Parathyroid adenoma (tissue), 2 donors: Measurements from ENCODE around the gene EEF1AKMT2.
A peak's percentile ranks its signal among the peaks of the same experiment; 100 is the strongest.

ENCODE experiments used
- H2AFZ ChIP-seq: fragments of 300-600 bp; sonication (generic); one replicate; pipeline ENCODE4 v1.7.0; 2017; ENCODE audit warnings: antibody characterized with exemption, mild to moderate bottlenecking
- H3K27ac ChIP-seq: fragments of 300-600 bp; sonication (generic); one replicate; pipeline ENCODE4 v1.7.0; 2017
- H3K27me3 ChIP-seq: fragments of 300-600 bp; sonication (generic); one replicate; pipeline ENCODE4 v1.7.0; 2017; ENCODE audit warnings: low read length; ENCODE audit not compliant: control insufficient read depth, insufficient read depth
- H3K36me3 ChIP-seq: fragments of 300-600 bp; sonication (generic); one replicate; pipeline ENCODE4 v1.7.0; 2017; ENCODE audit warnings: low read length; ENCODE audit not compliant: control insufficient read depth, insufficient read depth
- H3K4me1 ChIP-seq: fragments of 300-600 bp; sonication (generic); one replicate; pipeline ENCODE4 v1.7.0; 2017; ENCODE audit warnings: control low read depth
- H3K4me2 ChIP-seq: fragments of 300-600 bp; sonication (generic); one replicate; pipeline ENCODE4 v1.7.0; 2017; ENCODE audit warnings: low read length
- H3K4me3 ChIP-seq: fragments of 300-600 bp; sonication (generic); one replicate; pipeline ENCODE4 v1.7.0; 2017; ENCODE audit warnings: low read depth, low read length
- H3K79me2 ChIP-seq: fragments of 300-600 bp; sonication (generic); one replicate; pipeline ENCODE4 v1.7.0; 2017; ENCODE audit warnings: control low read depth
- H3K9ac ChIP-seq: fragments of 300-600 bp; sonication (generic); one replicate; pipeline ENCODE4 v1.7.0; 2017; ENCODE audit warnings: mild to moderate bottlenecking
- H3K9me3 ChIP-seq: fragments of 300-600 bp; sonication (generic); one replicate; pipeline ENCODE4 v1.7.0; 2017; ENCODE audit warnings: low read length; ENCODE audit not compliant: control insufficient read depth
- CTCF ChIP-seq: fragments of 300-600 bp; sonication (generic); IDR thresholded peaks from one replicate; pipeline ENCODE4 v1.7.0; 2017; ENCODE audit warnings: antibody characterized with exemption, mild to moderate bottlenecking
- donor health status: primary hyperparathyroidism.

The EEF1AKMT2 gene

GRCh38 chr10:124745673-124746072 is 46.0 kb downstream of the EEF1AKMT2 start:
- H3K4me3 ChIP-seq = no peak overlapping the region
- H3K4me2 ChIP-seq = no peak overlapping the region
- H3K9me3 ChIP-seq = no peaks in the 10 kb centered on the region
- peak; percentile 56 for TF ChIP-seq CTCF
- H3K36me3 ChIP-seq = no peaks in the 10 kb centered on the region
- no peaks in the 10 kb centered on the region for H3K79me2 ChIP-seq
- no peaks in the 10 kb centered on the region for H3K27me3 ChIP-seq
- H3K4me1 ChIP-seq = peaks cover 18% of the 10 kb centered on the region
- H3K9ac ChIP-seq = no peak overlapping the region
- H3K27ac ChIP-seq = peak overlapping the region; percentile 62
- no peak overlapping the region for H2AFZ ChIP-seq

GRCh38 chr10:124745252-124745651 is 46.4 kb downstream of the EEF1AKMT2 start:
- peak overlapping the region; percentile 62 for H3K27ac ChIP-seq
- no peak overlapping the region for H2AFZ ChIP-seq
- no peaks in the 10 kb centered on the region for H3K36me3 ChIP-seq
- TF ChIP-seq CTCF = no peak
- H3K9me3 ChIP-seq = no peaks in the 10 kb centered on the region
- H3K4me3 ChIP-seq = no peak overlapping the region
- H3K27me3 ChIP-seq = no peaks in the 10 kb centered on the region
- peaks cover 4% of the 10 kb centered on the region for H3K79me2 ChIP-seq
- H3K4me1 ChIP-seq = peaks cover 23% of the 10 kb centered on the region
- no peak overlapping the region for H3K9ac ChIP-seq
- H3K4me2 ChIP-seq = peak overlapping the region; percentile 50

GRCh38 chr10:124744102-124745050 is 47.3 kb downstream of the EEF1AKMT2 start, which contains the start of gene FAM53B:
Gene FAM53B, minus strand, starts transcription at chr10:124744378. Its CDS starts 37,665 bp downstream, at chr10:124706713.
- Histone ChIP-seq H3K27ac (peak within 1 kb of the TSS; percentile 65), H3K79me2 (peaks cover 10% of the 10 kb centered on the region), H3K36me3 (no peaks in the 10 kb centered on the region), H3K4me1 (peaks cover 28% of the 10 kb centered on the region), H3K4me2 (peak within 1 kb of the TSS; percentile 88), H3K9me3 (no peaks in the 10 kb centered on the region), H3K9ac (peak within 1 kb of the TSS; percentile 40), H2AFZ (peak within 1 kb of the TSS; percentile 56), H3K27me3 (no peaks in the 10 kb centered on the region), H3K4me3 (peak within 1 kb of the TSS; percentile 62)
- no peak for TF ChIP-seq CTCF

GRCh38 chr10:124743191-124744101 is 48.2 kb downstream of the EEF1AKMT2 start:
- peak overlapping the region; percentile 40 for H3K9ac ChIP-seq
- H2AFZ ChIP-seq = peak overlapping the region; percentile 56
- H3K4me2 ChIP-seq = peak overlapping the region; percentile 88
- TF ChIP-seq CTCF = no peak
- H3K27ac ChIP-seq = peak overlapping the region; percentile 65
- no peaks in the 10 kb centered on the region for H3K9me3 ChIP-seq
- H3K36me3 ChIP-seq = no peaks in the 10 kb centered on the region
- H3K4me1 ChIP-seq = peaks cover 34% of the 10 kb centered on the region
- peak overlapping the region; percentile 62 for H3K4me3 ChIP-seq
- peaks cover 19% of the 10 kb centered on the region for H3K79me2 ChIP-seq
- H3K27me3 ChIP-seq = no peaks in the 10 kb centered on the region
